Fibroblast of lung (primary cell): ENCODE measurements around the gene BAIAP3. TPM values are rescaled to one million over a fixed set of nuclear protein-coding genes. Genes with fewer than 3 reads are reported as not detected.

Experiments
- DNase-seq, 2 donors: peaks; one replicate each; pipeline versions ENCODE4 v3.0.0 to v3.0.0-alpha.2; 2010; ENCODE audit warnings: low read depth in 2 of 2
- H2AFZ ChIP-seq: 2 replicates; pipeline ENCODE4 v1.5.1; 2012; ENCODE audit warnings: low read length, control low read depth, inconsistent platforms
- H3K27ac ChIP-seq: 2 replicates; pipeline ENCODE4 v1.5.1; 2011; ENCODE audit warnings: low read length, control low read depth; ENCODE audit not compliant: insufficient read depth
- H3K27me3 ChIP-seq: 2 replicates; pipeline ENCODE4 v1.5.1; 2011; ENCODE audit warnings: mild to moderate bottlenecking, low read length; ENCODE audit not compliant: control insufficient read depth, insufficient read depth
- H3K36me3 ChIP-seq: 2 replicates; pipeline ENCODE4 v1.5.1; 2011; ENCODE audit warnings: low read length; ENCODE audit not compliant: control insufficient read depth, insufficient read depth
- H3K4me1 ChIP-seq: 2 replicates; pipeline ENCODE4 v1.5.1; 2011; ENCODE audit warnings: low read length; ENCODE audit not compliant: control insufficient read depth, insufficient read depth; ENCODE audit errors: extremely low read depth
- H3K4me2 ChIP-seq: 2 replicates; pipeline ENCODE4 v1.5.1; 2011; ENCODE audit warnings: low read length, control low read depth; ENCODE audit not compliant: insufficient read depth; ENCODE audit errors: extremely low read depth
- H3K4me3 ChIP-seq, 4 experiments: fragments of 200-600 bp in 1 of 4; sonication (generic) in 1 of 4; replicated peaks in 1 of 4; 2 replicates each; pipeline ENCODE4 v1.5.1; 2011 to 2016; ENCODE audit warnings: low read length in 4 of 4, low read depth in 3 of 4, mild to moderate bottlenecking in 3 of 4, control low read depth in 2 of 4, inconsistent platforms in 1 of 4, mixed read lengths in 1 of 4; ENCODE audit not compliant: insufficient read depth in 1 of 4; ENCODE audit errors: control extremely low read depth in 1 of 4
- H3K79me2 ChIP-seq: 2 replicates; pipeline ENCODE4 v1.5.1; 2012; ENCODE audit warnings: mild to moderate bottlenecking, low read length, inconsistent platforms; ENCODE audit not compliant: control insufficient read depth, insufficient read depth
- H3K9ac ChIP-seq: 2 replicates; pipeline ENCODE4 v1.5.1; 2011; ENCODE audit warnings: mild to moderate bottlenecking, low read length, control low read depth; ENCODE audit not compliant: insufficient read depth
- H3K9me3 ChIP-seq: 2 replicates; pipeline ENCODE4 v1.5.1; 2012; ENCODE audit warnings: low read depth, low read length; ENCODE audit not compliant: control insufficient read depth, insufficient read depth
- H4K20me1 ChIP-seq: 2 replicates; pipeline ENCODE4 v1.5.1; 2011; ENCODE audit warnings: low read length; ENCODE audit not compliant: control insufficient read depth, insufficient read depth; ENCODE audit errors: extremely low read depth
- EZH2 ChIP-seq: IDR thresholded peaks from 2 replicates; pipeline ENCODE4 v1.5.1; 2012; ENCODE audit warnings: low read length, control low read depth, mild to moderate bottlenecking; ENCODE audit errors: missing control alignments
- polyA plus RNA-seq, 2 donors: library from polyadenylated mRNA; depleted of rRNA in 1 of 2; stranded (reverse) in 1 of 2; unstranded in 1 of 2; fragments of >200 nt; gene quantifications; 2 replicates each; pipeline ENCODE4 v1.2.1, GENCODE V29; 2011 to 2012; ENCODE audit warnings: missing spikeins in 1 of 2
- total RNA-seq: library from RNA; depleted of rRNA; stranded (reverse); fragments of >200 nt; gene quantifications from 2 replicates; pipeline ENCODE4 v1.2.1, GENCODE V29; 2014
- TF ChIP-seq, protein P1 (sequence below), 2 donors: IDR thresholded peaks in 1 of 2; conservative IDR thresholded peaks in 1 of 2; 1 replicate in 1 of 2; 2 replicates in 1 of 2; pipeline ENCODE4 v1.5.1; 2011 to 2012; ENCODE audit warnings: low read length in 2 of 2, control low read depth in 1 of 2, inconsistent platforms in 1 of 2, low read depth in 1 of 2, mild to moderate bottlenecking in 1 of 2

Gene BAIAP3
- total and polyA plus RNA-seq, 2 donors (not counting 1 experiment from before 2014, with no cell fraction given), result 0.22 to 0.83 TPM

DNA sequence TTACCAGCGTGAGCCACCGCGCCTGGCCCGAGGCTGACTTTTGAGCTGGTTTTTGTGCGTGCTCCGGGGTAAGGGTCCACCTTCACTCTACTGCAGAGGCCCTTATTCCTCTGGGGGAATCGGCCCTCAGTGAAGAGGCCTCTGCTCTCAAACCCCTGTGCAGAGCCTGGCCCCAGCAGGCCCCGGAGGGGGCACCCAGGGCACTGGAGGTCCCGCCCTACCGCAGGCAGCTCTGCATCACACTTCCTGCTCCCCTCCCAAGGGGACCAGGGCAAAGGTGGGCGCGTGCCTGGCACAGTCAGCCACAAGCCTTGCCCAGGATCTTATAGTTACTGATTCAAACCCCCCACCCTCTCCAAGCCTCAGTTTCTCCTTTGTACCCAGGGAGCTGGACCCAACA is 27.6 kb upstream of the BAIAP3 start:
- TF ChIP-seq, protein P1, sequence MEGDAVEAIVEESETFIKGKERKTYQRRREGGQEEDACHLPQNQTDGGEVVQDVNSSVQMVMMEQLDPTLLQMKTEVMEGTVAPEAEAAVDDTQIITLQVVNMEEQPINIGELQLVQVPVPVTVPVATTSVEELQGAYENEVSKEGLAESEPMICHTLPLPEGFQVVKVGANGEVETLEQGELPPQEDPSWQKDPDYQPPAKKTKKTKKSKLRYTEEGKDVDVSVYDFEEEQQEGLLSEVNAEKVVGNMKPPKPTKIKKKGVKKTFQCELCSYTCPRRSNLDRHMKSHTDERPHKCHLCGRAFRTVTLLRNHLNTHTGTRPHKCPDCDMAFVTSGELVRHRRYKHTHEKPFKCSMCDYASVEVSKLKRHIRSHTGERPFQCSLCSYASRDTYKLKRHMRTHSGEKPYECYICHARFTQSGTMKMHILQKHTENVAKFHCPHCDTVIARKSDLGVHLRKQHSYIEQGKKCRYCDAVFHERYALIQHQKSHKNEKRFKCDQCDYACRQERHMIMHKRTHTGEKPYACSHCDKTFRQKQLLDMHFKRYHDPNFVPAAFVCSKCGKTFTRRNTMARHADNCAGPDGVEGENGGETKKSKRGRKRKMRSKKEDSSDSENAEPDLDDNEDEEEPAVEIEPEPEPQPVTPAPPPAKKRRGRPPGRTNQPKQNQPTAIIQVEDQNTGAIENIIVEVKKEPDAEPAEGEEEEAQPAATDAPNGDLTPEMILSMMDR (conservative IDR thresholded peaks at IDR 0.05 in 1 of 2, IDR thresholded peaks at IDR 0.05 in 1 of 2; ENCODE audit: low read depth in 1 of 2, low read length in 2 of 2), result no peak
- TF ChIP-seq EZH2, result no peak
- Histone ChIP-seq H3K9ac (no peak overlapping the region), H3K4me1 (no peaks in the 10 kb centered on the region), H3K36me3 (no peaks in the 10 kb centered on the region), H4K20me1 (no peaks in the 10 kb centered on the region), H3K79me2 (peaks cover 10% of the 10 kb centered on the region), H3K4me2 (no peak overlapping the region), H3K4me3 (no peak overlapping the region), H3K9me3 (no peaks in the 10 kb centered on the region), H3K27ac (no peak overlapping the region), H2AFZ (no peak overlapping the region), H3K27me3 (no peaks in the 10 kb centered on the region)
- no peak for DNase-seq

DNA sequence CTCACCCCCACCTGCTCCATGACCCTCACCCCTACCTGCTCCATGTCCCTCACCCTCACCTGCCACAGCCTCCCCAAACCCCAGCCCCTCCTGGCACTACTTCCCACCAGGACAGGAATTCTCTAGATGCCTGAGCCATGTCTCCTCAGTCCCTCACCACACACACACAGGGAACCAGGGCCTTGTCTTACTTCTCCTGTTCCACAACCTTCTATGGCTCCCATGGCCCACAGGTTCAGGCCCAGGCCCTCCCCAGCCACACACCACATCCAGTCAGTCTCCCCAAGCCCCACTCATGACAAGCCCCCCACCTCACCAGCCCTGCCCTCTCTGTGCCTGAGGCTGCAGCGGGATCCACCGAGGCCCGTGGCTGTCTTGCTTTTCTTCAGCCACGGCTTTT is 27.1 kb upstream of the BAIAP3 start:
- H3K27me3 ChIP-seq, result no peaks in the 10 kb centered on the region
- H4K20me1 ChIP-seq, result no peaks in the 10 kb centered on the region

DNA sequence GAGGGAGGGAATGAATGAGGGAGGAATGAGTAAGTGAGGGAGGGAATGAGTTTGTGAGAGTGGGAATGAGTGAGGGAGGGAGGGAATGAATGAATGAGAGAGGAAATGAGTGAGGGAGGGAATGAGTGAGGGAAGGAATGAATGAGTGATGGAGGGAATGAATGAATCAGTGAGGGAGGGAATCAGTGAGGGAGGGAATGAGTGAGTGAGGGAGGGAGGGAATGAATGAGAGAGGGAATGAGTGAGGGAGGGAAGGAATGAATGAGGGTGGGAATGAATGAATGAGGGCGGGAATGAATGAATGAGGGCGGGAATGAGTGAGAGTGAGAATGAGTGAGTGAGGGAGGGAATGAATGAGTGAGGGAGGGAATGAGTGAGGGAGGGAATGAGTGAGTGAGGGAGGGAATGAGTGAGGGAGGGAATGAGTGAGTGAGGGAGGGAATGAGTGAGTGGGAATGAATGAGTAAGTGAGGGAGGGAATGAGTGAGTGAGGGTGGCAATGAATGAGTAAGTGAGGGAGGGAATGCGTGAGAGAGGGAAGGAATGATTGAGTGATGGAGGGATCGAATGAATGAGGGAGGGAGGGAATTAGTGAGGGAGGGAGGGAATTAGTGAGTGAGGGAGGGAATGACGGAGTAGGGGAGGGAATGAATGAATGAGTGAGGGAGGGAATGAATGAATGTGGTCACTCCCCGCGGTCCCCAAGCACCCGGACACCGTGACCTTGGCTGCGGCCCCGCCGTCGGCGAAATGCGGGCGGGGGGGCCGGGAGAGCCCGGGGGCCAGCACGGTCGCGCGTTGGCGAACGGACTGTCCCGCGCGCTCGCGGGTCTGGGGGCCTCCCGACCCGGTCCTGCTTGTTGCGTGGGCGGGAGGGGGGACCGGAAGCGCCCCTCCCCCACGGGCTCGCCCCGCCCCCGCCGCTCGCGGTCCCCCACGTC is 25.1 kb upstream of the BAIAP3 start:
- Histone ChIP-seq H2AFZ (no peak overlapping the region), H3K4me1 (peaks cover 10% of the 10 kb centered on the region), H3K36me3 (peaks cover 6% of the 10 kb centered on the region), H3K27ac (peak overlapping the region; percentile 100), H3K79me2 (peaks cover 35% of the 10 kb centered on the region), H3K4me3 (peak overlapping the region in 3 of 4 experiments; percentile 1 to 65 (median 49)), H3K27me3 (no peaks in the 10 kb centered on the region), H3K4me2 (no peak overlapping the region), H3K9me3 (no peaks in the 10 kb centered on the region), H4K20me1 (peaks cover 3% of the 10 kb centered on the region), H3K9ac (peak overlapping the region; percentile 13)
- peak; percentile 33 to 56 for DNase-seq
- TF ChIP-seq, protein P1 (conservative IDR thresholded peaks at IDR 0.05 in 1 of 2, IDR thresholded peaks at IDR 0.05 in 1 of 2; ENCODE audit: low read depth in 1 of 2, low read length in 2 of 2), result no peak
- no peak for TF ChIP-seq EZH2

More for the DNA sequence above, 27.1 kb upstream of the BAIAP3 start:
- Histone ChIP-seq H3K4me3 (no peak overlapping the region), H3K27ac (no peak overlapping the region), H3K4me1 (peaks cover under 1% of the 10 kb centered on the region), H3K36me3 (no peaks in the 10 kb centered on the region), H3K79me2 (peaks cover 15% of the 10 kb centered on the region), H2AFZ (no peak overlapping the region), H3K9ac (no peak overlapping the region), H3K4me2 (no peak overlapping the region), H3K9me3 (no peaks in the 10 kb centered on the region)
- DNase-seq, result no peak
- no peak for TF ChIP-seq EZH2
- TF ChIP-seq, protein P1 (conservative IDR thresholded peaks at IDR 0.05 in 1 of 2, IDR thresholded peaks at IDR 0.05 in 1 of 2; ENCODE audit: low read depth in 1 of 2, low read length in 2 of 2), result no peak
